ENCODE results near the gene MIGA1. TPM values are rescaled to one million over a fixed set of nuclear protein-coding genes. Genes with fewer than 3 reads are reported as not detected.

The MIGA1 gene
- total and polyA plus RNA-seq, 9 of the 15 experiments (the other 6 are each of a cell fraction or from before 2014, with no cell fraction given): 1.6 to 5.1 (median 2.9) TPM

GRCh38 chr1:77927414-77927813, 148.0 kb downstream of the MIGA1 start:
- intact Hi-C loops (cut with micrococcal nuclease) (no loop called here), in situ Hi-C loops (cut with MboI) (no loop called here)
- Histone ChIP-seq H2AFZ (ENCODE audit: low read depth, low read length) (no peak overlapping the region), H3K36me3 (ENCODE audit: control insufficient read depth, insufficient read depth, low read length) (no peaks in the 10 kb centered on the region), H3K79me2 (ENCODE audit: control insufficient read depth, insufficient read depth, low read length) (no peaks in the 10 kb centered on the region), H3K9me1 (ENCODE audit: control insufficient read depth, insufficient read depth, low read length) (no peaks in the 10 kb centered on the region), H3K27me3 (ENCODE audit: control insufficient read depth in 2 of 2, insufficient read depth in 2 of 2, low read length in 2 of 2) (no peaks in the 10 kb centered on the region), H4K20me1 (replicated peaks; ENCODE audit: control insufficient read depth, insufficient read depth, low read length) (no peaks in the 10 kb centered on the region), H3K27ac (ENCODE audit: extremely low read depth, low read depth, low read length) (no peak overlapping the region), H3K4me1 (replicated peaks in 1 of 2; ENCODE audit: control insufficient read depth in 2 of 2, insufficient read depth in 2 of 2, low read length in 2 of 2) (no peaks in the 10 kb centered on the region), H3K9me3 (replicated peaks; ENCODE audit: control insufficient read depth, insufficient read depth, low read depth, low read length) (no peaks in the 10 kb centered on the region), H3K4me3 (no peak overlapping the region), H3K4me2 (ENCODE audit: insufficient read depth, low read length) (no peak overlapping the region), H3K9ac (ENCODE audit: insufficient read depth in 1 of 2, low read depth in 2 of 2, low read length in 2 of 2) (no peak overlapping the region)
- BruUV-seq (replicated peaks): no TSS peak
- WGBS (ENCODE audit: insufficient coverage, low coverage, missing lambda C conversion rate): 68% methylated on average over 4 of the region's 4 CpGs
- ChIA-PET CTCF (ENCODE audit: low intra/inter-chr PET ratio) (no interaction called here), POLR2A (interaction anchor here (0.8 kb wide), 1 partner anchor 51 kb away, joined by 3 read pairs; the partner anchor contains the start of gene FUBP1)
- ATAC-seq: peak; percentile 32; the same call in 2 of the 3 replicates
- TF ChIP-seq MLLT1 (IDR thresholded peaks at IDR 0.05) (0 out of 4 replicates have a peak, but pooled peaks of 1 of the 2 experiments have one; percentile 36), MCM3 (IDR thresholded peaks at IDR 0.05) (no peak), PRPF4 (IDR thresholded peaks at IDR 0.05; ENCODE audit: insufficient read depth, low read depth, low read length, poor library complexity, severe bottlenecking) (no peak), FUS (optimal IDR thresholded peaks at IDR 0.05; ENCODE audit: low read depth, low read length) (no peak), FOXO4 (CRISPR knock-in tag; IDR thresholded peaks at IDR 0.05) (no peak), POLR2AphosphoS2 (IDR thresholded peaks at IDR 0.05; ENCODE audit: low read length) (no peak), BRD9 (IDR thresholded peaks at IDR 0.05; ENCODE audit: low read depth, partially characterized antibody) (peak; percentile 45), OTX1 (CRISPR knock-in tag; IDR thresholded peaks at IDR 0.05) (no peak), ZBTB26 (CRISPR knock-in tag; IDR thresholded peaks at IDR 0.05) (0 out of 2 replicates have a peak, but pooled peaks have one; percentile 42), PHTF2 (CRISPR knock-in tag; IDR thresholded peaks at IDR 0.05) (no peak), SMARCA5 (IDR thresholded peaks at IDR 0.05) (peak; percentile 22; the same call in 1 of the 2 replicates), ZNF224 (CRISPR knock-in tag; IDR thresholded peaks at IDR 0.05) (no peak), CHD1 (IDR thresholded peaks at IDR 0.05; ENCODE audit: low read length) (no peak)
- no peak for FAIRE-seq
- DNase-seq (ENCODE audit: extremely low read depth in 1 of 4, low spot score in 3 of 4): no peak

Measured in K562 (cell line).